ENCODE measurements around the gene ENOX1.

The ENOX1 gene

DNA sequence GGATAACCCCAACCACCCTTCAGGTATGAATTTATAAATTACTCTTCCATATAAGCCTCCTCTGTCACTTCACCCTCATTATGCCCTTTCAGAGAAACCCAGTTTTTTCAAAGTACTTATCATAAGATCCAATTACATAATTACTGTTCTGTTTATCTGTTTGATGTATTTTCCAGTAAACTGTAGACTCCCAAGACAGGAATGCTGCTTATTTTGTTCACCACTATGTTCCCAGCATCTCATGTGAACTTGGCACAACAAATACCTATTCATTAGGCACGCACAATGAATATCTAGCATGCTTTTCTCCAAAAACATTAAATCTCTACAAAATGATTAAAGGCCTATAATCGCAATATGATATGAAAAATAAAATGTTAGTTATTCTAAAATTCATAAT lies 13.2 kb downstream of the ENOX1 start:
- no peak overlapping the region for H3K27ac Mint-ChIP-seq
- H3K4me3 Mint-ChIP-seq: no peak overlapping the region
- H3K27me3 Mint-ChIP-seq (ENCODE audit: low read depth): peaks cover 14% of the 10 kb centered on the region
- no peaks in the 10 kb centered on the region for H3K4me1 Mint-ChIP-seq (ENCODE audit: low read depth)
- no peaks in the 10 kb centered on the region for H3K9me3 Mint-ChIP-seq
- H3K36me3 Mint-ChIP-seq (ENCODE audit: low read depth): no peaks in the 10 kb centered on the region

DNA sequence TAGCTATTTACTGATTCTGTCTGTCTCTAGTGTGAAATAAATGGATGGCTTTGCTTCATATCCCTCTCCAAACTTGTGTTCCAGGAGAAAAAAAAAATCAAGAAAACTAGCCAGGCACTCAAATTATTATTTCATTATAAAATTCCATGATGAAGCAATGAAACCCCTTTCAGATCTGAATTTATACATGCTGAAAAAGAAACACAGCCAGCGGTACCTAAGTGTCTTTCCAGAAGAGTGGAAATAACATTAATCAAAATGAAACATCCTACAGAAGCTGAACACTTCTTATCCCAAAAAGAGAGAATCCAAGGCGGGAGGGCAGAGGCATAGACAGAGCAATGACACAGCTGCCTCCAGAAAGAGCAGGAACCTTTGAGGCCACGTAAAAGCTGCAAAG lies 15.9 kb downstream of the ENOX1 start:
- no peaks in the 10 kb centered on the region for H3K9me3 Mint-ChIP-seq
- peaks cover 8% of the 10 kb centered on the region for H3K27me3 Mint-ChIP-seq (ENCODE audit: low read depth)
- no peaks in the 10 kb centered on the region for H3K4me1 Mint-ChIP-seq (ENCODE audit: low read depth)
- H3K27ac Mint-ChIP-seq: no peak overlapping the region
- no peak overlapping the region for H3K4me3 Mint-ChIP-seq
- no peaks in the 10 kb centered on the region for H3K36me3 Mint-ChIP-seq (ENCODE audit: low read depth)

DNA sequence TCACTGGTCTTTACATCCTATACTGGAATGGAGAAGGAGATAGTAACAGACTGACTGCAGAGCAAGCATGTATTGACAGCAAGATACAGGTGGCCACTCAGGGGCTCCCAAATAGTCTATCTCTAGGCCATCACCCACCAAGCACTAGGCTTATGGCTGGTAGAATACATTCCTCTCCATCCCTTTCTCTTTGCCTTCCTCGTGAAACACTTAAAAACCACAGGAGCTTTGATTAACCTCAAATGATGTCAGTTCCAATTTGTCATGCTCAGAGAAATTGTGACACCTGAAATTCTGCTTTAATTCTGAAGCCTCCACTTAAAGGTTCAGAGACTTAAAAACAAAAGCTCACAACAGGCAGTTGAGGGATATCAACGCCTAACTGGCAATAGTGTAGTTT lies 17.2 kb downstream of the ENOX1 start:
- Mint-ChIP-seq H3K27ac (no peak overlapping the region), H3K9me3 (no peaks in the 10 kb centered on the region), H3K27me3 (ENCODE audit: low read depth) (peaks cover 8% of the 10 kb centered on the region), H3K36me3 (ENCODE audit: low read depth) (no peaks in the 10 kb centered on the region), H3K4me3 (no peak overlapping the region), H3K4me1 (ENCODE audit: low read depth) (no peaks in the 10 kb centered on the region)

DNA sequence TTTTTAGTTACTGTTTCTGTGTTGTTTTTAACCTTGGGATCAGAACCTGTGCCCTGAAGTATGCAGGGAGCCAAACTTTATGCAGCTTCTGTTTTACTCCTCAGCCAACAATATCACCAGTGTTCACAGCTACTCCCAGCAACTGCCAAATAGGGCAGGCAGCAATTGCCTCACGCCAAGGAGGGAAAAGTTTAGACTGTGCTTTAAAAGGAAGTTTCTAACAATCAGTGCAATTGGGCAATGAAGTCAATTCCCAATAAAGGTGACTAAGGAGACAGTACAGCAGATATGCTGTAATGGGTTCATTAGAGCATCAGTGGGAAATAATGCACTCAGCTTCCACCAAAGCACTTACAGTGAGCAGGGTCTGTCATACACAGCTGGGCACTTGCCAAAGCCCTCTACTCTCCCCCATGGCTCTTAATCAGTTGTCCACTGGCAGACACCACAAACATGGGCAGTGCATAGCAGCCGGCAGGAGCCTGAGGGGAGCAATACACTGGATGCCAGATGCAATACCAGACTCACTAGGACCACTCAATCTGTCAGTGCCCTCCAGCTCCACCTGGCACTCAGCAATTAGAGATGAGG lies 19.3 kb downstream of the ENOX1 start:
- Mint-ChIP-seq H3K4me1 (ENCODE audit: low read depth) (no peaks in the 10 kb centered on the region), H3K27ac (no peak overlapping the region), H3K9me3 (no peaks in the 10 kb centered on the region), H3K27me3 (ENCODE audit: low read depth) (peaks cover 12% of the 10 kb centered on the region), H3K4me3 (no peak overlapping the region), H3K36me3 (ENCODE audit: low read depth) (no peaks in the 10 kb centered on the region)

DNA sequence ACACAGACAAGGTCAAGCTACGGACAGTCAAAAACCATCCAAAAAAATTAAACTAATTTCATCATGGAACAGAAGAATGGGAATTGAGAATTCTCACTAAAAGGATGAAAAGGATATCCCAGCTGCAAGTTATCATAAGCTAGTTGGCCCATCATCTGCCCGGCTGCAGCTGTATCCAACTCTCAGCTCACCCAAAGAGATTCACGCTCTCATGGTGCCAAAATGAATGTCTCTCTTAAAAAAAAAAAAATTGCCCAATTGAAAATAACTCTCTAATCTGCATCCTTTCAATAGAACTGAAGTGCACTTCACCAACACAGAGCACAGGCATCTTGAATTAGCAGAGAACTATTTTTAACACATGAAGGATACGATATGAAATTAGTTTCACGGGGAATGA lies 20.0 kb downstream of the ENOX1 start:
- Mint-ChIP-seq H3K27ac (no peak overlapping the region), H3K4me1 (ENCODE audit: low read depth) (no peaks in the 10 kb centered on the region), H3K27me3 (ENCODE audit: low read depth) (peaks cover 12% of the 10 kb centered on the region), H3K36me3 (ENCODE audit: low read depth) (no peaks in the 10 kb centered on the region), H3K4me3 (no peak overlapping the region), H3K9me3 (no peaks in the 10 kb centered on the region)

DNA sequence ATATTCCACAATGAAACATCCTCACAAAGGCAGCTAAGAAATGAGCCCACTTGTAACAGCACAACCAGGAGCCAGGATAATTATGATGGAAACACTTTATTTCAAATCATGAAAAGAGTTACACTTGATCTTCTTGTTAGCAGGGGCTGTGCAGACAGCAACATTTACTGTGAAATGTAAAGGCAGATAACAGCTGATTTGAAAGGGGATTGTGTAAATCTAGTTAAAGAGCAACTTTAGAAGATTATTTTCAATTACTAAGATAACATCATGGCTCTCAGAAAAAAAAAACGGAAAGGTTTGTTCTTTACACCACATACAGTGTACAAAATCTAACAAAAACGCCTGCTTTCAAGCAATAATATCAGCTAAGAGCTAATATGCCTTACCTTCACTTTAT lies 22.4 kb downstream of the ENOX1 start:
- Mint-ChIP-seq H3K27me3 (ENCODE audit: low read depth) (peaks cover 12% of the 10 kb centered on the region), H3K36me3 (ENCODE audit: low read depth) (no peaks in the 10 kb centered on the region), H3K27ac (no peak overlapping the region), H3K9me3 (no peaks in the 10 kb centered on the region), H3K4me3 (no peak overlapping the region), H3K4me1 (ENCODE audit: low read depth) (no peaks in the 10 kb centered on the region)

DNA sequence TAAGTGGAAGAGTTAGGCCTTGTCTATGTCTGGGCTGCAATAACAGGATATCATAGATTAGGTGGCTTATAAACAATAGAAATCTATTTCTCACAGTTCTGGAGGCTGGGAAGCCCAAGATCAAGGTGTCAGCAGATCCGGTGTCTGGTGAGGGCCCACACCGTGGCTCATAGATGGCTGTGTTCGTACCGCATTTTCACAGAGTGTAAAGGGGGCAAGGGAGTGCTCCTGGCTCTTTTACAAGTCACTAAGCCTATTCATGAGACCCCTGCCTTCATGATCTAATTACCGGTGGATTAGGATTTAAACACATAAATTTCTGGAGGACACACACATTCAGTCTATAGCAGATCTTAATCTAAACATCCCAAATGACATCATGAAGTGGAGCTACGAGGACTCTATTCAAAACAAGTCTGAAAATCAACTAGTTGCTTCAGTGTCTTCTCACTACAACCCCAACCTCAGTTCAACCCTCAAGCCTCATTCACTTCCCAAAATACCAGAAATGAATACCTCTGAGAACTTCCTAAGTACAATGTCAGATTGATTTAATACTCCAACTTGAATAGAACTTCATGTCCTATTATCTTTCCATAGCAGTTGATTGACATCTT lies 23.5 kb downstream of the ENOX1 start:
- Mint-ChIP-seq H3K4me3 (no peak overlapping the region), H3K27me3 (ENCODE audit: low read depth) (peaks cover 12% of the 10 kb centered on the region), H3K9me3 (no peaks in the 10 kb centered on the region), H3K36me3 (ENCODE audit: low read depth) (no peaks in the 10 kb centered on the region), H3K27ac (no peak overlapping the region), H3K4me1 (ENCODE audit: low read depth) (no peaks in the 10 kb centered on the region)

DNA sequence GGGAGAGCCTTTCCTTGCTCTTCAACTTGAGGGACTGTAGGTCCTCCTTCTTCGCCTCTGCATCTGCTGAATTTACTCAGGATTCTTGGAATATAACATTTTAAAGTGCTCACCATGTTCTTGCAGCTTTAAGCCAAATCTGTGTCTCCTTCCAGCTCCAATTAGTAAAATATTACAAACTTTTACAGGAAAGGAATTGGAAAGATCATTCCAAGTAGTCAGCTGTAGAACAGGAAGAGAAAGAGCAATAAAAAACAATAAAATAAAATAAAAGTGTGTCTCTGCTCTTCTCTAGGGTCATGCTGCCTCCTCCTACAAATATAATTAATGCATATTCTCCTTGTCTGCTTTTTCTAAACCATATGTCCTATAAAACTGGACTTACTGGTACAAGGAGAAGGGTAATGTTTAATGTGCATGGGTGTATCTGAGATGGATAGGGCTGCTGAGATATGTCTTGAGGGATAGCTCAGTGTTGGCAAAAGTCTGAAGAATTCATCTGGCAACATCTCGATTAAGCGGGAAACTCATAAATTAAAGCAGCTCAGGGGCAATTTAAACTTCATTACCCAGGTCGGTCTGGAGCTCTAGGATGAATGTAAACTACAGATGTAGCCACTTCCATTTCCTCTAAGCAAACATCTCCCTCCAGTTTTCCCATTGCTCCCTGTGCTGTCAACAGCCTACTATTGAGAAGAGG lies 25.0 kb downstream of the ENOX1 start:
- Mint-ChIP-seq H3K36me3 (ENCODE audit: low read depth) (no peaks in the 10 kb centered on the region), H3K4me1 (ENCODE audit: low read depth) (no peaks in the 10 kb centered on the region), H3K4me3 (no peak overlapping the region), H3K9me3 (no peaks in the 10 kb centered on the region), H3K27ac (no peak overlapping the region), H3K27me3 (ENCODE audit: low read depth) (peaks cover 9% of the 10 kb centered on the region)

DNA sequence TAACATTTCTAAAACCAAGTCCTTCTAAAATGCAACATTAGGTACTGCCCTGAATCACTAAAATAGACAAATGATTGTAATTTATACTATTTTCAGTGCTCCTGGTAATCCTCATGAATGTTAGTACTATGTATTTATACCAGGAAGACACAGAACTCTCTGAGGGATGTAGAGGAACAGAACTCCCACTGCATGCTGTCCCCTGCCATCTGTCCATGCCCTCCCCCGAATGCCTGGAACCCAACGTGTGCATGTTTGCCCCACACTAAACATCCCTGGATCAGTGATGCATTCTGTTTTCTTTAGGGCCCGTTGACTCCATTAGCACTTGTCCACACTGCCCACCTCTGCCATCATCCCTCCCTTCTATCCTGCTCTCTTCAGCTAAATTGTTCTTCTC lies 26.5 kb downstream of the ENOX1 start:
- H3K4me1 Mint-ChIP-seq (ENCODE audit: low read depth): no peaks in the 10 kb centered on the region
- H3K27ac Mint-ChIP-seq: no peak overlapping the region
- H3K27me3 Mint-ChIP-seq (ENCODE audit: low read depth): peaks cover 8% of the 10 kb centered on the region
- H3K9me3 Mint-ChIP-seq: no peaks in the 10 kb centered on the region
- H3K4me3 Mint-ChIP-seq: no peak overlapping the region
- H3K36me3 Mint-ChIP-seq (ENCODE audit: low read depth): no peaks in the 10 kb centered on the region

DNA sequence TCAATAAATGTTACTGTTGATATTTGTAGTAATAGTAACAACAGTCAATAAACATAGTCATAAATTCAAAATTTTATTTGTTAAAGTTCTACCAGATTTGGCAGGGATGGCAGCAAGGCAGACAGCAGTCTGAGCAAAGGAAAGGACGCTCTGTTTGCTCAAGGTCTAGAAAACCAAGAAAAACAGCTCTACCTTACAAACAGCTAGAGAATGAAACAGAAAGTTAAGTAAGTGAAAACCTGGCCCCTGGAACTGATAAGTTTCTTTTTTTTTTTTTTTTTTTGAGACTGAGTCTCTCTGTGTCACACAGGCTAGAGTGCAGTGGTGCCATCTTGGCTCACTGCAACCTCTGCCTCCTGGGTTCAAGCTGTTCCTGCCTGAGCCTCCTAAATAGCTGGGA lies 27.9 kb downstream of the ENOX1 start:
- Mint-ChIP-seq H3K9me3 (no peaks in the 10 kb centered on the region), H3K4me1 (ENCODE audit: low read depth) (no peaks in the 10 kb centered on the region), H3K36me3 (ENCODE audit: low read depth) (no peaks in the 10 kb centered on the region), H3K4me3 (no peak overlapping the region), H3K27me3 (ENCODE audit: low read depth) (peaks cover 4% of the 10 kb centered on the region), H3K27ac (no peak overlapping the region)

DNA sequence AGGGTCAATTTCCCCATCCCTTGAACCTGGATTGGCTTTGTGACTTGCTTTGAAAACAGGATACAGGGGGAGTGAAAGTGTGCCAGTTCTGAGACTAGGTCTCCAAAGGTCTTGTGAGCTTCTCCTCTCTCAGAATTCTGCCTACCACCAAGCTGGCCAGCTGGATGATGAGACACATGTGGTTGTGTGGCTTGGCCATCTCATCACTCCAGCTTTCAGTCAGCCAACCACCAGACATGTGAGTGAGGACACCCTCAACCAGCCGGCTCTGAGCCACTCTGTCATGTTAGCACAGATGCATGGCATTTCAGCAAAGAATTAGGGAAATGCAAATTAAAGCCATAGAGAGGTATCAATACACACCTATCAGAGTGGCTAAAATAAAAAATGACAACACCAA lies 29.5 kb downstream of the ENOX1 start:
- H3K27ac Mint-ChIP-seq: no peak overlapping the region
- H3K27me3 Mint-ChIP-seq (ENCODE audit: low read depth): no peaks in the 10 kb centered on the region
- no peaks in the 10 kb centered on the region for H3K36me3 Mint-ChIP-seq (ENCODE audit: low read depth)
- no peaks in the 10 kb centered on the region for H3K9me3 Mint-ChIP-seq
- no peaks in the 10 kb centered on the region for H3K4me1 Mint-ChIP-seq (ENCODE audit: low read depth)
- H3K4me3 Mint-ChIP-seq: no peak overlapping the region

DNA sequence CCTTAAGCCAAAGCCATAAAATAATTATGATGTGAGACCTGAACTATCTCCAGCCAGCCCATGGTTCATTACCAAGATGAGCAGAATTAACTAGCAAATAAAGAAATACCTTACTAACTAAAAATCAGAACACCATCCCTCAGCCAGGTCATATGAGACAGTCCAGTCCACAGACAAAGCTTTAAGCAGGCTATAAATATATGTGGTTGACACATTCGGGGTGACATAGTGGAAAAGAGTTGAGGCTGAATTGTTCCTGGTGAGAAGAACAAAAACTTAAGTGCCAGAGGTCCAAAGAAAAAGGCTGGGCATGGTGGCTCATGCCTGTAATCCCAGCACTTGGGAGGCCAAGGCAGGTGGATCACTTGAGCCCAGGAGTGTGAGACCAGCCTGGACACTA lies 30.9 kb downstream of the ENOX1 start:
- Mint-ChIP-seq H3K9me3 (no peaks in the 10 kb centered on the region), H3K27ac (no peak overlapping the region), H3K4me3 (no peak overlapping the region), H3K27me3 (ENCODE audit: low read depth) (no peaks in the 10 kb centered on the region), H3K4me1 (ENCODE audit: low read depth) (no peaks in the 10 kb centered on the region), H3K36me3 (ENCODE audit: low read depth) (no peaks in the 10 kb centered on the region)

DNA sequence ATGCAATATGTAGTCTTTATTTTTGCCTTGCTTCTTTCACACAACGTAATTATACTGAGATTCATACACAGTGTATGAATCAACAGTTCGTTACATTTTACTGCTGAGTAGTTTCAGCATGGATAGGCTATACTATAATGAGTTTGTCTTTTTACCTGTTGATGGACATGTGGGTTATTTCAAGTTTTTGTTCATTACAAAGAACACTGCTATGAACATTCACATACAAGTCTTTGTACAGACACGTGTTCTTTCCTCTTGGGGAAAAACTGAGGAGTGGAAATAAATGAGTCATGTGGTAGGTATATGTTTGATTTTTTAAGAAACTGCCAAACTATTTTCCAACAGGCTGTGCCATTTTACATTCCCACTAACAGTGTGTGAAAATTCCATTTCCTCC lies 35.1 kb downstream of the ENOX1 start:
- no peaks in the 10 kb centered on the region for H3K36me3 Mint-ChIP-seq (ENCODE audit: low read depth)
- H3K9me3 Mint-ChIP-seq: no peaks in the 10 kb centered on the region
- no peak overlapping the region for H3K4me3 Mint-ChIP-seq
- no peaks in the 10 kb centered on the region for H3K4me1 Mint-ChIP-seq (ENCODE audit: low read depth)
- H3K27ac Mint-ChIP-seq: no peak overlapping the region
- no peaks in the 10 kb centered on the region for H3K27me3 Mint-ChIP-seq (ENCODE audit: low read depth)

DNA sequence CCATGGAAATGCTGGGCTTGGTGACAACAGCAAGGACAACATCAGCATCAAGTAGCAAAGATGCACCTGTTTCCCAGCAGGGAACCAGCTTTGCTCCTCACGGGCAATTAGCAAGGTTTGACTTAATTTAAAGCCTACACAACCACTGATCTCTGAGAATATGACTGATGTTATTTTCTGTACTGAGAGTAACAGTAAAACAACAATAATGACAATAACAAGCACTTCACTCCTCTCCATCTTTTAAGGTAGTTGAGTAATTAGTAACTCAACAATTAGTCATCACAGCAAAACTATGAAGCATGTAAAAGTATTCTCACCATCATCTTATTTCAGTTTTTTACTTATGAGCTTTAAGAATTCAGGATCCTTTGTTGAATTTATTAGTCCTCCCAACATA lies 37.3 kb downstream of the ENOX1 start:
- no peaks in the 10 kb centered on the region for H3K4me1 Mint-ChIP-seq (ENCODE audit: low read depth)
- H3K27me3 Mint-ChIP-seq (ENCODE audit: low read depth): no peaks in the 10 kb centered on the region
- peaks cover 3% of the 10 kb centered on the region for H3K9me3 Mint-ChIP-seq
- H3K4me3 Mint-ChIP-seq: no peak overlapping the region
- no peak overlapping the region for H3K27ac Mint-ChIP-seq
- no peaks in the 10 kb centered on the region for H3K36me3 Mint-ChIP-seq (ENCODE audit: low read depth)

DNA sequence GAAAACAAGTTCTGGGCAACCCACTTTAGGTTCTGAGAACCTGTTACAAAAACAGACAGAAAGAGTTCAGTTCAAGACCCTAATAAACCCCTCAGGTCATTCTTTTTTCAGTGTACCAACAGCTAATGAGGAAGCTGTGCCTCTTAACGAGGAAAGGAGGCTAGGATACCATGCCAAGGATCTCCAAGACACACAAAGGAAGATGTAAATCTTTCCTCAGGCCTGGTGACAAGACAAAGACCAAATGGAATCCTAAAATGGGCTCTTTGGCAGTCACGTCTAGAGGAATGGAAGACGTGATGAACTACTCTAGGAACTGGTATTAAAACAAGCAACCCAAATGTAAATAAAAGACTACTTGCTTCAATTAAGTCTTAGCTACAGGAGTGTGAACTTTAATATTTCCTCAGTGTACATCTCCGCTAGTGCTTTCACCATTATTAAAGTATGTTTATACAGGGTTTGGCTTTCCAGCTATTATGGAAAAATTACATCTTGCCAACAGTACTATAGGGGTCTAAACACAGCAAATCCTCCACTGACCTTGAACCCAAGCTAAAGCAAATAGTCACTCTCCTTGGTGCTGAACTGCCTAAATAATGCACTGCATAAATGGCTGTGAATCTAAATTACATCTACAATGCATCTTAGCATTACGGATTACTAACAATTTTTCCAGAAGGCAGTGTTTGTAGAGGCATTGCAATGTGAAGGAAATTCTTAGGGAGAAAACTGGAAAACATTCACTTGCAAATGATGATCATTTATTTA lies 42.3 kb downstream of the ENOX1 start:
- H3K9me3 Mint-ChIP-seq: peaks cover 3% of the 10 kb centered on the region
- H3K27ac Mint-ChIP-seq: no peak overlapping the region
- H3K27me3 Mint-ChIP-seq (ENCODE audit: low read depth): no peaks in the 10 kb centered on the region
- H3K4me1 Mint-ChIP-seq (ENCODE audit: low read depth): no peaks in the 10 kb centered on the region
- no peaks in the 10 kb centered on the region for H3K36me3 Mint-ChIP-seq (ENCODE audit: low read depth)
- no peak overlapping the region for H3K4me3 Mint-ChIP-seq
